HG03457 (cell line): ENCODE data around the gene MAT1A.
A peak's percentile ranks its signal among the peaks of the same experiment; 100 is the strongest.
"Not testable (repeated sequence)": the region's sequence is repeated elsewhere in the genome, so short reads cannot be mapped to it uniquely, and the experiment has no call there.

Experiments
- ATAC-seq: cut with Tn5 transposase; IDR thresholded peaks from one replicate; pipeline ENCODE4 v1.9.1; 2021; ENCODE audit warnings: moderate number of reproducible peaks; ENCODE audit not compliant: unreplicated experiment

MAT1A gene

GRCh38 chr10:80265740-80266512 lies 23.5 kb downstream of the MAT1A start:
- ATAC-seq, result no peak

- ATAC-seq, result no peak
Measured at GRCh38 chr10:80264081-80265056, 25.1 kb downstream of the MAT1A start.

- ATAC-seq, result no peak
Measured at GRCh38 chr10:80261316-80262030, 28.0 kb downstream of the MAT1A start.

- ATAC-seq, result no peak
Measured at GRCh38 chr10:80260295-80261243, 28.9 kb downstream of the MAT1A start.

- no peak for ATAC-seq
Measured at GRCh38 chr10:80259405-80259871, 30.0 kb downstream of the MAT1A start.

- not testable (repeated sequence) for ATAC-seq
Measured at GRCh38 chr10:80256798-80257197, 32.7 kb downstream of the MAT1A start.

- not testable (repeated sequence) for ATAC-seq
Measured at GRCh38 chr10:80254726-80255125, 34.7 kb downstream of the MAT1A start.

- not testable (repeated sequence) for ATAC-seq
Measured at GRCh38 chr10:80253963-80254271, 35.5 kb downstream of the MAT1A start.

GRCh38 chr10:80253266-80253962 lies 36.0 kb downstream of the MAT1A start:
- peak; percentile 69 for ATAC-seq

- no peak for ATAC-seq
Measured at GRCh38 chr10:80252296-80252887, 37.1 kb downstream of the MAT1A start.

GRCh38 chr10:80251703-80252280 lies 37.7 kb downstream of the MAT1A start:
- ATAC-seq, result not testable (repeated sequence)

GRCh38 chr10:80250399-80250798 lies 39.1 kb downstream of the MAT1A start:
- not testable (repeated sequence) for ATAC-seq

GRCh38 chr10:80249906-80250305 lies 39.6 kb downstream of the MAT1A start:
- not testable (repeated sequence) for ATAC-seq

GRCh38 chr10:80247611-80248010 lies 41.8 kb downstream of the MAT1A start:
- ATAC-seq, result not testable (repeated sequence)

- not testable (repeated sequence) for ATAC-seq
Measured at GRCh38 chr10:80244371-80244770, 45.1 kb downstream of the MAT1A start.

- ATAC-seq, result not testable (repeated sequence)
Measured at GRCh38 chr10:80242341-80242740, 47.1 kb downstream of the MAT1A start.

- not testable (repeated sequence) for ATAC-seq
Measured at GRCh38 chr10:80236457-80236856, 53.0 kb downstream of the MAT1A start.
